GM06990 (cell line): Measurements from ENCODE around the gene SNAP25.

Experiments
- DNase-seq: peaks from one replicate; pipeline ENCODE4 v3.0.0-alpha.2; 2011; ENCODE audit not compliant: insufficient read length; ENCODE audit errors: extremely low read depth
- H3K27me3 ChIP-seq: replicated peaks from 2 replicates; pipeline ENCODE4 v1.6.0; 2011; ENCODE audit warnings: low read length; ENCODE audit not compliant: control insufficient read depth, insufficient read depth
- H3K36me3 ChIP-seq: 2 replicates; pipeline ENCODE4 v1.5.1; 2011; ENCODE audit warnings: low read length; ENCODE audit not compliant: control insufficient read depth, insufficient read depth
- H3K4me3 ChIP-seq: replicated peaks from 2 replicates; pipeline ENCODE4 v1.5.1; 2011; ENCODE audit warnings: low read depth, mild to moderate bottlenecking, control low read depth, low read length
- CTCF ChIP-seq: IDR thresholded peaks from 2 replicates; pipeline ENCODE4 v1.5.1; 2011; ENCODE audit warnings: low read length, control low read depth, mild to moderate bottlenecking, inconsistent platforms; ENCODE audit not compliant: insufficient read depth, poor library complexity, severe bottlenecking

The SNAP25 gene

GRCh38 chr20:10286356-10286755 is 67.7 kb downstream of the SNAP25 start:
- Histone ChIP-seq H3K4me3 (no peak overlapping the region), H3K36me3 (no peaks in the 10 kb centered on the region), H3K27me3 (no peaks in the 10 kb centered on the region)
- no peak for DNase-seq
- TF ChIP-seq CTCF, result no peak

- no peak for TF ChIP-seq CTCF
- Histone ChIP-seq H3K36me3 (no peaks in the 10 kb centered on the region), H3K4me3 (no peak overlapping the region), H3K27me3 (no peaks in the 10 kb centered on the region; the same call in 1 of the 2 replicates)
- no peak for DNase-seq
These were observed 69.8 kb downstream of the SNAP25 start for GRCh38 chr20:10288421-10288820.

- no peak for DNase-seq
- no peaks in the 10 kb centered on the region; the same call in 1 of the 2 replicates for H3K27me3 ChIP-seq
- no peak overlapping the region for H3K4me3 ChIP-seq
- no peaks in the 10 kb centered on the region for H3K36me3 ChIP-seq
- no peak for TF ChIP-seq CTCF
These were observed 70.5 kb downstream of the SNAP25 start for GRCh38 chr20:10288954-10289646.

GRCh38 chr20:10291568-10292248 is 73.1 kb downstream of the SNAP25 start:
- no peak for DNase-seq
- TF ChIP-seq CTCF, result no peak
- Histone ChIP-seq H3K36me3 (no peaks in the 10 kb centered on the region), H3K4me3 (no peak overlapping the region), H3K27me3 (no peaks in the 10 kb centered on the region; the same call in 1 of the 2 replicates)

- Histone ChIP-seq H3K27me3 (no peaks in the 10 kb centered on the region; the same call in 1 of the 2 replicates), H3K36me3 (no peaks in the 10 kb centered on the region), H3K4me3 (no peak overlapping the region)
- no peak for DNase-seq
- no peak for TF ChIP-seq CTCF
These were observed 78.6 kb downstream of the SNAP25 start for GRCh38 chr20:10297223-10297622.
